GM19324 (cell line): Measurements from ENCODE around the gene SYT2.
A peak's percentile ranks its signal among the peaks of the same experiment; 100 is the strongest.
"Not testable (repeated sequence)": the region's sequence is repeated elsewhere in the genome, so short reads cannot be mapped to it uniquely, and the experiment has no call there.

ENCODE experiments used
- ATAC-seq: cut with Tn5 transposase; IDR thresholded peaks from one replicate; pipeline ENCODE4 v1.9.1; 2021; ENCODE audit warnings: mild to moderate bottlenecking, moderate library complexity; ENCODE audit not compliant: unreplicated experiment, low FRiP score

SYT2 gene

GRCh38 chr1:202644219-202645096, 65.8 kb downstream of the SYT2 start:
- no peak for ATAC-seq

- ATAC-seq, result no peak
Observed at GRCh38 chr1:202643397-202644218, 66.6 kb downstream of the SYT2 start.

GRCh38 chr1:202642619-202643291, 67.5 kb downstream of the SYT2 start:
- ATAC-seq, result no peak

- no peak for ATAC-seq
Observed at GRCh38 chr1:202642212-202642611, 68.0 kb downstream of the SYT2 start.

- ATAC-seq, result no peak
Observed at GRCh38 chr1:202639500-202639899, 70.8 kb downstream of the SYT2 start.

- ATAC-seq, result not testable (repeated sequence)
Observed at GRCh38 chr1:202638701-202639305, 71.5 kb downstream of the SYT2 start.

- ATAC-seq, result no peak
Observed at GRCh38 chr1:202638019-202638700, 72.1 kb downstream of the SYT2 start.

- ATAC-seq, result not testable (repeated sequence)
Observed at GRCh38 chr1:202637321-202638018, 72.8 kb downstream of the SYT2 start.

GRCh38 chr1:202636171-202636570, 74.1 kb downstream of the SYT2 start:
- not testable (repeated sequence) for ATAC-seq

- ATAC-seq, result no peak
Observed at GRCh38 chr1:202632241-202632640, 78.0 kb downstream of the SYT2 start.

GRCh38 chr1:202631076-202631923, 79.0 kb downstream of the SYT2 start:
- no peak for ATAC-seq

GRCh38 chr1:202630541-202630940, 79.7 kb downstream of the SYT2 start:
- ATAC-seq, result no peak

- not testable (repeated sequence) for ATAC-seq
Observed at GRCh38 chr1:202630096-202630495, 80.2 kb downstream of the SYT2 start.

- ATAC-seq, result peak; percentile 71
Observed at GRCh38 chr1:202629257-202629811, 80.9 kb downstream of the SYT2 start.

GRCh38 chr1:202628646-202629215, 81.5 kb downstream of the SYT2 start:
- ATAC-seq, result no peak

- ATAC-seq, result no peak
Observed at GRCh38 chr1:202627841-202628565, 82.3 kb downstream of the SYT2 start.

GRCh38 chr1:202627036-202627435, 83.2 kb downstream of the SYT2 start:
- not testable (repeated sequence) for ATAC-seq
